ENCODE data around the gene SPESP1.
"Not testable (repeated sequence)": the region's sequence is repeated elsewhere in the genome, so short reads cannot be mapped to it uniquely, and the experiment has no call there.

The SPESP1 gene

GRCh38 chr15:68958597-68958996, 28.3 kb downstream of the SPESP1 start:
- H3K4me3 ChIP-seq (ENCODE audit: low read depth, low read length) = no peak overlapping the region
- TF ChIP-seq CTCF (IDR thresholded peaks at IDR 0.05; ENCODE audit: control insufficient read depth, extremely low read depth, insufficient read depth) = no peak
- DNase-seq (ENCODE audit: low read depth) = no peak

GRCh38 chr15:68962465-68962864, 32.1 kb downstream of the SPESP1 start:
- TF ChIP-seq CTCF (IDR thresholded peaks at IDR 0.05; ENCODE audit: control insufficient read depth, extremely low read depth, insufficient read depth) = no peak
- DNase-seq (ENCODE audit: low read depth) = no peak
- no peak overlapping the region for H3K4me3 ChIP-seq (ENCODE audit: low read depth, low read length)

- DNase-seq (ENCODE audit: low read depth); H3K4me3 ChIP-seq (ENCODE audit: low read depth, low read length): not testable (repeated sequence)
Measured at GRCh38 chr15:68963719-68964118, 33.4 kb downstream of the SPESP1 start.

- no peak overlapping the region for H3K4me3 ChIP-seq (ENCODE audit: low read depth, low read length)
- TF ChIP-seq CTCF (IDR thresholded peaks at IDR 0.05; ENCODE audit: control insufficient read depth, extremely low read depth, insufficient read depth) = no peak
- no peak for DNase-seq (ENCODE audit: low read depth)
Measured at GRCh38 chr15:68966996-68967395, 36.7 kb downstream of the SPESP1 start.

GRCh38 chr15:68967948-68968347, 37.6 kb downstream of the SPESP1 start:
- H3K4me3 ChIP-seq (ENCODE audit: low read depth, low read length) = no peak overlapping the region
- no peak for TF ChIP-seq CTCF (IDR thresholded peaks at IDR 0.05; ENCODE audit: control insufficient read depth, extremely low read depth, insufficient read depth)

GRCh38 chr15:68969298-68969697, 39.0 kb downstream of the SPESP1 start:
- H3K4me3 ChIP-seq (ENCODE audit: low read depth, low read length) = no peak overlapping the region
- TF ChIP-seq CTCF (IDR thresholded peaks at IDR 0.05; ENCODE audit: control insufficient read depth, extremely low read depth, insufficient read depth) = no peak
- DNase-seq (ENCODE audit: low read depth) = no peak

More at GRCh38 chr15:68967948-68968347, 37.6 kb downstream of the SPESP1 start:
- no peak for DNase-seq (ENCODE audit: low read depth)

- no peak overlapping the region for H3K4me3 ChIP-seq (ENCODE audit: low read depth, low read length)
Measured at GRCh38 chr15:68972201-68973065, 42.1 kb downstream of the SPESP1 start.

GRCh38 chr15:68975651-68976160, 45.4 kb downstream of the SPESP1 start:
- H3K4me3 ChIP-seq (ENCODE audit: low read depth, low read length); DNase-seq (ENCODE audit: low read depth): not testable (repeated sequence)

More at GRCh38 chr15:68972201-68973065, 42.1 kb downstream of the SPESP1 start:
- no peak for TF ChIP-seq CTCF (IDR thresholded peaks at IDR 0.05; ENCODE audit: control insufficient read depth, extremely low read depth, insufficient read depth)
- no peak for DNase-seq (ENCODE audit: low read depth)

- H3K4me3 ChIP-seq (ENCODE audit: low read depth, low read length); DNase-seq (ENCODE audit: low read depth): not testable (repeated sequence)
Measured at GRCh38 chr15:68977426-68977825, 47.1 kb downstream of the SPESP1 start.
